Stimulated activated CD4-positive, alpha-beta T cell treated with anti-CD3 and anti-CD28 coated beads, Interleukin-4, amount 100 ng/mL, for 48 hours (primary cell): ENCODE measurements around the gene CCL15.
A peak's percentile ranks its signal among the peaks of the same experiment; 100 is the strongest.
"Not testable (repeated sequence)": the region's sequence is repeated elsewhere in the genome, so short reads cannot be mapped to it uniquely, and the experiment has no call there.

Experiments
- DNase-seq, 2 donors: peaks; one replicate each; pipeline ENCODE4 v3.0.0-alpha.2; 2020; ENCODE audit warnings: low read depth in 2 of 2

Gene CCL15, protein sequence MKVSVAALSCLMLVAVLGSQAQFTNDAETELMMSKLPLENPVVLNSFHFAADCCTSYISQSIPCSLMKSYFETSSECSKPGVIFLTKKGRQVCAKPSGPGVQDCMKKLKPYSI

DNA sequence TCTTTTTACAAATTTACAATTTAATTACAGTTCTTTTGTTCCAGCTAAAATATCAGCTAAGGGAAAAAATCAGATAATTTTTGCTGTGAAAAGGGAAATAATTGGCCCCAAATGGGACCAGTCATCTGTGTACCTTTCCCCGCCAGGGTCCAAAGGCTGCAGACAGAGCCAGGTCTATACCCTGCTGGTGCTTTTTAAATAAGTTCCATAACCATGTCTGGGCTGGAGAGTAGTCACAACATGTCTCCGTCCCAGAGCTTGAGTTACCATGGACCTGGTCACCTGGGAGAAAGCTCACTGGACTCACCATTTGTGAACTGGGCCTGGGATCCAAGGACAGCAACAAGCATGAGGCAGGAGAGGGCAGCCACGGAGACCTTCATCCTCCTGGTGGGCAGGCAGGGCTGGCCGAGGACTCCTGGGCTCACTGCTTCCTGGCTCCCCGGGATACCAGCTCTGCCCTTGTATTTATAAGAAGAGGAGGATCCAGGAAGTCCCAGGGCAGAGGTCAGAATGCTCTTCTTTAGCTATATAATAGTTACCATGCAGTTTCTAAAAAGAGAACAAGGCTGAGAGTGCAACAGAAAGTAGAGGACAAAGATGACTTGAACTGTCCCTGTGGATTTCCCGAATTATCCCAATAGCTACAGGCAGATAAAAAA lies at the start of gene CCL15:
CCL15 (minus strand) TSS at position 444 of the 662 bp plus-strand sequence; CDS start at position 383, 61 bp downstream.
- no peak for DNase-seq

DNA sequence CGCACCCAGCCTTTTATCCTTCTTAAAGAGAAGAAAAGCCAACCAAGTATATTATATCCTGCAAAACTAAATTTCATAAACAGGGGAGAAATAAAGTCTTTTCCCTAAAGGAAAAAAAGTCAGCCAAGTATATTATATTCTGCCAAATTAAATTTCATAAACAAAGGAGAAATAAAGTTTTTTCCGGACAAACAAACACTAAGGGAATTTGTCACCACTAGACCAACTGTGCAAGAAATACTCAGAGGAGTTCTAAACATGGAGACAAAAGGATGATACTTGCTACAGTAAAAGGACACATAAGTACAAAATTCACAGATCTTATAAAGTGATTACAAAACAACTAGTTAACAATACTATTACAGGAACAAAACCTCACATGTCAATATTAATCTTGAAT lies 48.3 kb upstream of the CCL15 start:
- no peak for DNase-seq

DNA sequence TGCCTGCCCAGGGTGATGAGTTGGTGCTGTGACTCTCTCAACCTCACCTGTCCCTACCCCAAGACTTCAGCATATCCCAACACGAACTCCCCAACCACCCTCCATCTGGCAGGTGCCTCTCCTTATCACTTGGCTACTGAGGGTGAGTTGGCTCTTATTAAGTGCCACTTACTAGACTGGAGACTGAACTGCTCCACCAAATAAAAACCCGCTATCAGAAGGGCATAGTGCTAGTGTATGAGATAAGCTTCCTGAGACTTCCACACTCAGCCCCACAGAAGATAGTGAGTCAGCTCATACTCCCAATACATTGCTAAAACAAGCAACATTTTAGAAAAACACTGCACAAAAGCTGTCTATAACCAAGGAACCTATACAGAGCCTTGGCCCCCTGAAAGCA lies 46.7 kb upstream of the CCL15 start:
- no peak for DNase-seq

DNA sequence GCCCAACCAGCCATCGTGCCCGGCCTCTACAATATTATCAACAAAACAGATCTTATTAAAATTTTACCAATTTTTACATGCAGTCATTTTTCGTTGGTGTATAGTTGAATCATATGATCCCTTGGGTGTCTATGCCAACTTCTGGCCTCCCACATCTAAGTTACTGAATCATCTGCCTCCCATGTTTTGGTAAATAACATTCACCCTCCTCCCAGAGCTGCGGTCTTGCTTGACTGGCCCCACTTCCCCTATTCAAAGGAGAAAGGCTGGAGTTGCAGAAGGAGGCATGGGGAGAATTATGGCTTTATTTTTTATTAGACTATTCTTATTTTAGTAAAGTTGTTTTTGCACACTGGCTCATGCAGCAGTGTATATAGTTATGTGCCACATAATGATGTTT lies 34.9 kb upstream of the CCL15 start:
- no peak for DNase-seq

DNA sequence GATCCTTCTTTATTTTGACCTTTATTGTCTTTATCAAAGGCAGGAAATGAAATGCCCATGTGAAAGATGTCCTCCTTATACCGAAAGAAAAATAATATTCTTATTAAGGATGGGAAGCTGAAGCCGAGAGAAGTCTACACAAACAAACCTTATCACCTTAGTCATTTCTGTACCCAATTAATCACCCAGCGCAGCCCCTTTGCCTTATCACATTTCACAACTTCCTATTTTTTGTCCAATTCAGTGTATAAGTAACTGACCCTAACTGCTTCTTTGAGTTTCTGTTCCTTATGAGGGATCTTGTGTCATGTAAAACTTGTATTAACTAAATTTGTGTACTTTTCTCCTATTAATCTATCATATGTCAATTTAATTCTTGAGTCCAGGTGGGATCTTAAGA lies 32.8 kb upstream of the CCL15 start:
- no peak for DNase-seq

DNA sequence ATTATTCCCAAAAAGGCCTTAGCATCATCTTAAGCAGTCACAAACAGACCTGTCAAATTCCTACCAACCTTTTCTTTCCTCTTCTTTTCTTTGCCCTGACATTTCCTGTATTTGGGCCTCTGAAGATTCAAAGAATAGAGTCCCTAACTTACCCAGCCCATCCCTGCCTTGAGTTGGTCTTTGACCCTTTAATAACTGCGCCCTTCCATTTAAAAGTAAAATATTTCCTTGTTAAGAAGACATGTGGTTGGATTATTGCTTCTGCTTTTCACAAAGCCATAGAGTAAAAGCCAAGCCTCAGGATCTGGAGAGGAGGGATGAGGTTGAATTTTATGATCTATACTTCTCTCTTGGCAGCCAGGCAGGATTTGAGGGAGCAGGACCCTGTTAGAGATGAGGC lies 29.6 kb upstream of the CCL15 start:
- no peak for DNase-seq

DNA sequence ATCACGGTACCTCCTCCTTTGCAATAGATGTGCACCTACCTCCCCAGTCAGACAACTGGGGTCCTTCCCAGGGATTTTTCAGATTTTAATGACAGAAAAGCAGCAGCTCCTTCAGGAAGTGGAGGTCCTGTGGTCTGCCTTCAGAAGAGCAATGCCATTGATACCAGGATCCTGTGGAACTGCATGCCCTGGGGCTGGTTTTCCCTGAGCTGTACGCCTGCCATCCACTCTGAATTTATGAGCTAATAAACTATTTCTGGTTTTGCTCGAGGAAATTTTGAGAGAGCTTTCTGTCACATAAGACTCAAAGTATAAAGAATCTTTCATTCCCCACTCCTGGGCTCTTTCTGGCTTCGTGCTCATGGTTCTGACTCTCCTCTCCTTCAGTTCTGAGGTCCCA lies 26.4 kb upstream of the CCL15 start:
- no peak for DNase-seq

DNA sequence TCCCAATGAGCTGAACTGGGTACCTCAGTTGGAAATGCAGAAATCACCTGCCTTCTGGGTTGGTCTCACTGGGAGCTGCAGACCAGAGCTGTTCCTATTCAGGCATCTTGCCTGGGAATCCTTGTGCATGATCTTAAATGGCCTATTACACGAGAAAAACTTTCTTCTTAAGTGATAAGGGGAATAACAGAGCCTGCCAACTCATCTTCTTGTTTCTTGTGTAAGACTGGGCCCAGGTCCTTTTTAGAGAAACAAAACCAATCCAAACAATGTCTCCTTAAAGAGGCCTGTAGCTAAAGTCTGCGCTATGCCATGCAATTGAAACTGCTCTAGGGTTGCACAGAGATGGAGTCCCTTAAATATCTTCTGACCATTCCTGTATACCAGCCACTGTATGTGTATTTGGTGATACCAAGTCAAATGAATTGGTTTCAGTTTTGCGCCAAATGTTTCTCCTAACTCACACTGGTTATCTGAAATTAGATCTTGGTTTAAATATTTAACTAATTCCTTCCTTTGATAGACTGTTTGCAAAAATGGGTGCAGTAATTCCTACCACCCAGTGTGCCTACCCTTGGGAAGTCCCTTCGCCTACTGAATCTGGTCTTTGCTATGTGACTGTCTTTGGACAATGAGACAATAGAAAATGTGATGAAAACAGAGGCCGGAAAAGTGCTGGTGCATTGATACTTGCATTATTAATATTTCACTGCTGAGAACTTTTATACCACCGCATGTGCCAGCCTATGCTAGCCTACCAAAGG lies 22.9 kb upstream of the CCL15 start:
- no peak for DNase-seq

DNA sequence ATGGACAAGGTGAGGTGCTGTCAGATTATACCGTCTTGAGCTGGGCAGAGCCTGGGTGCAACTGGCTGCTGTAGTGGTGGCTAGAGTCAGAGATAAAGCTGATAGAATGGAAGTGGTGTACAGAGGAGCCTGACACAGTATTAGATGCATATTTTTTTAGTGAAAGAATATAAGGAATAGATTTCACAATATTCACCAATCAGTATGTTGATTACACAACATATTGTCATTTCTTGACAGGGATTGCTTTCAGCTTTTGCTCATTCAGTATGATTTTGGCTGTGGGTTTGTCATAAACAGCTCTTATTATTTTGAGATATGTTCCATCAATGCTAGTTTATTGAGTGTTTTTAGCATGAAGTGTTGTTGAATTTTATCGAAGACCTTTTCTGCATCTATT lies 18.1 kb upstream of the CCL15 start:
- DNase-seq = no peak

DNA sequence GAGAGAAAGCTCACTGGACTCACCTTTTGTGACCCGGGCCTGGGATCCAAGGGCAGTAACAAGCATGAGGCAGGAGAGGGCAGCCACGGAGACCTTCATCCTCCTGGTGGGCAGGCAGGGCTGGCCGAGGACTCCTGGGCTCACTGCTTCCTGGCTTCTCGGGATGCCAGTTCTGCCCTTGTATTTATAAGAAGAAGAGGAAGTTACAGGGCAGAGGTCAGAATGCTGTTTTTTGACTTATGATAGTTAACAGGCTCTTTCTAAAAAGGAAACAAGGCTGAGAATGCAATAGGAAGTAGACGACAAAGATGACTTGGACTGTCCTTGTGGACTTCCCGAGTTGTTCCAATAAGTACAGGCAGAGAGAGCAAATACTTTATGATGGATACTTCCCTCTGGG lies 16.4 kb upstream of the CCL15 start, which contains the start of gene CCL23:
CCL23 (minus strand) TSS at position 174 of the 400 bp plus-strand sequence; CDS start at position 99, 75 bp downstream.
- DNase-seq = no peak

DNA sequence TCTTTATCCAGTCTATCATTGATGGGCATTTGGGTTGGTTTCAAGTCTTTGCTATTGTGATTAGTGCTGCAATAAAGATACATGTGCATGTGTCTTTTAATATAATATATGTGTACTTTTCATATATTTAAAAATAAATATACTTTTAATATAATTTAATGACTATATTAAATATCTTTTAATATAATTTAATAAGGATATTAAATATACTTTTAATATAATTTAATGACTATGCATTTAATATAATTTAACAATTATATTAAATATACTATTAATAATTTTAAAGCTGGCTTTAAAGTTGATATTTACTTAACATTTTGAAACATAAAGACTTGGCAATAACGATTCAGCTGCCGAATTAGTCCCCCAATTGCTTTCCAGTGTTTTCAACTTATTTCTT lies 15.2 kb upstream of the CCL15 start:
- no peak for DNase-seq

DNA sequence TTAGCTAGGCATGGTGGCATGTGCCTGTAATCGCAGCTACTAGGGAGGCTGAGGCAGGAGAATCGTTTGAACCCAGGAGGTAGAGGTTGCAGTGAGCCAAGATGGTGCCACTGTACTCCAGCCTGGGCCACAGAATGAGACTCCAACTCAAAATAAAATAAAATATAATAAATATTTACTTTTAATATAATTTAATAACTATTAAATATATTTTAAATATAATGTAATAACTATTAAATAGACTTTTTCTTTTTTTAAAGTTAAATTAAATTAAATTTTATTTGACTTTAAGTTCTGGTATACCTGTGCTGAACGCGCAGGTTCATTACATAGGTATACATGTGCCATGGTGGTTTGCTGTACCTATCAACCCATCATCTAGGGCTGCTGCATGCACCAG lies 14.5 kb upstream of the CCL15 start:
- not testable (repeated sequence) for DNase-seq

DNA sequence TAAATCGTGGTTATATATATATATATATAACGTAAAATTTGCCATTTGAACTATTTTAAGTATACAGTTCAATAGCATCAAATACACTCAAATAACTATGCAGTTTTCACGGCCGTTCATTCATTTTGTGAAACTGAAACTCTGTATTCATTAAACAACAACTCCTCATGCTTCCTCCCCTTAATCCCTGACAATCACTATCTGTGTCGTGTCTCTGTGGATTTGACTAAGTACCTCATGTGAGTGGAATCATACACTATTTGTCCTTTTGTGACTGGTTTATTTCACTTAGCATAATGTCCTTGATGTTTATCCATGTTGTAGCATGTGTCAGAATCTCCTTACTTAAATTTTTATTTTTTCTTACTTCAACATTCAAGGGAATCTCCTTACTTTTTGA lies 13.6 kb upstream of the CCL15 start:
- DNase-seq = no peak

DNA sequence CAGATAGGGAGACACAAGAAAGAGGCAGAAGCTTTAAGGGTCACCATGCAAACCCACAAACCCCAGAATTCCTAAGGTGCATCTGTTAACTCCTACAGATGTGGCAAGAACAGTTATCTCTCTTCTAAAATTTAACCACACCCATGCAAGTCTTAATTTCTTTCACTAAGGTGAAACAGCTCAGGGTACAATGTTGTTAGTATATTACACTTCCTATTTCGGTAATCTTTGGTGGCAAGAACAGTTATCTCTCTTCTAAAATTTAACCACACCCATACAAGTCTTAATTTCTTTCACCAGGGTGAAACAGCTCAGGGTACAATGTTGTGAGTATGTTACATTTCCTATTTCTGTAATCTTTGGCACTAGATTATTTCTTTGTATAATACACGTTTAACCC lies 9.8 kb upstream of the CCL15 start:
- DNase-seq = no peak

DNA sequence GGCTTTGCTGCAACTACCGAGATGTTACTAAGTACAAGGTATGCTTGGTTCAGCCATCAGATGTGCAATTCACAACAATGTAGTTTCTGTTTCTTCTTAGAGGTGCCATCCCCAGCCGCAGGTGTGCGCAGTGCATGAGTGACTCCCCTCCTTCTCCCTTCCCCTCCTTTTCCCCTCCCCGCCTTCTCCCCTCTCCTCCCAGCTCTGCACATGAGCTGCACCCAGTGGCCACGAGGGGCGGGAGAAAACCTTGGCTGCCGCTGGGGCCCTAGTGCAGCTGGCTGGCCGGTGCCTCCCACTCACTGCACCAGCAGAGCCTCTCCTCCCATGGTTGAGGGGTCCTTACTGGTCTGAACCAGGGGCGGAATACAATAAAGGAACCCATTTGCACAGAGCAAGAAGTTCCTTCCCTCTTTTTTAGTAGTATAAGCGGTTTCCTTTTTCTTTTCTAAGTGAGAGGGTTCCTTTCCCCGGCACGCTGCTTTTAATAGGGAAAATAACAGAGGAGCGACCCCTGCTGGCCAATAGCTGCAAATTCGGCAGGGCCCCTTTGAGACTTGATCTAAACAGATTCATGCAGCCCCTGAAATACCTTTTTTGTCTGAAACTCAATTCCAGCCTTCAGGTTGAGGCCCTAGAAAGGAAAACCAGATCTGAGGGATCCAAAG lies 7.8 kb upstream of the CCL15 start:
- peak in 1 of 2 donors; percentile 2 for DNase-seq

DNA sequence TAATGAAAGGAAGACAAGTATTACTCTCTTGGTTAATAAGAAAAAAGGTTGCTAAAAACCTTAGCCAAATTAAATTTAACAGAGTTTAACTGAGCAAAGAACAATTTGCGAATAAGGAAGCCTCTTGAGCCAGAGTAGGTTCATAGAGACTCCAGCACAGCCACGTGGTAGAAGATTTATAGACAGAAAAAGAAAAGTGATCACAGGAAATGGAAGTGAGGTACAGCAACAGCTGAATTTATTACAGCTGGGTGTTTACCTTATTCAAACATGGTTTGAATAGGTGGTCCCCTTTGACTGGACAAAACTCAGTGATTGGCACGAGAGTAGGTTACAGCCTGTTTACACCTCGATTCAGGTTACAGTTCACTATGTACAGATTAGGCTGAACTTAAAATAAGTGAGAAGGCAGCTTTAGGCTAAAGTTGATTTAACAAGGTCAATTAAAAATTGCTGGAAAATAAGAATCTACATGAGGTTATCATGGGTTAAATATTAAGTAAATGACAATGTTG lies 3.3 kb upstream of the CCL15 start:
- DNase-seq = no peak

DNA sequence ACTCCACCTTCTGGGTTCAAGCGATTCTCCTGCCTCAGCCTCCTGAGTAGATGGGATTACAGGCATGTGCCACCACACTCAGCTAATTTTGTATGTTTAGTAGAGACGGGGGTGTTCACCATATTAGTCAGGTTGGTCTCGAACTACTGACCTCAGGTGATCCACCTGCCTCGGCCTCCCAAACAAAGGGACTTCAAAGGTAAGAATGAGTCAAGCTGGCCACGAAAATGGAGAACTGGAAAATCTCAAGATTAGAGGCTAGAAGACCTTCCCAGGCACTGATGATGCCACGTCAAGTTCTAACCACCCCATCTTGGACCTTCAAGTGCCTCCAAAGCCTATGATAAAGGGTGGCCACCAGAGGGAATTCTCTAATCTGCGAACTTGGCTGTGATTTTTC lies 1.3 kb upstream of the CCL15 start:
- no peak for DNase-seq

DNA sequence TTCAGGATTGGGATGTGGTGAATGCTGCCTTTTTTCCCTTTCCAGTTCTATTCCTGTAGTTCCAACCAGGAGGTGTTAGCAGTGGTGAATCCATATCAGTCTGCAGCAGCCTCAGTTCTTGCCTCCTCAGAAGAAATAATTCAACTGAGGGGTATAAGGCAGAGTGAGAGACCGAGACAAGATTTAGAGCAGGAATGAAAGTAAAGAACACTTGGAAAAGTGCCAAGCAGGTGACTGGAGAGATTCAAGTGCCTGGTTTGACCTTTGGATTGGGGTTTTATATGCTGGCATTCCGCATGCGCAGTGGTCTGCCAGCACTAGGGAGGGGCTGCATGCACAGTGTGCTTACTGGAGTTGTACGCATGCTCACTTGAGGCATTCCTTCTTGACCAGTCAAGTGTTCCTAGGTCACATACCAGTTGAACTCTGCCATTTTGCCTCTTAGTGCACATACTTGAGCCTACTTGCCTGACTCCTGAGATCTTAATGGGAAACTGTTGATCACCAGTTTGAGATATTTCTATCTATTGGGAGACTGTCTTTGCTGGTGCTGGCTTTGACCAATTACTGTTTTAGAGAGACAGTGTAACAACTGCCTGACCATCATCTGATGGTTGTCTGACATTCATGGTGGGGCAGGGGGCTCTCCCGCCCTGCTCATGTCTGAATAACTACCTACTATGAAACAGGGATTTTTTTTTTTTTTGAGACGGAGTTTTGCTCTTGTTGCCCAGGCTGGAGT lies 680 bp upstream of the CCL15 start:
- no peak for DNase-seq

DNA sequence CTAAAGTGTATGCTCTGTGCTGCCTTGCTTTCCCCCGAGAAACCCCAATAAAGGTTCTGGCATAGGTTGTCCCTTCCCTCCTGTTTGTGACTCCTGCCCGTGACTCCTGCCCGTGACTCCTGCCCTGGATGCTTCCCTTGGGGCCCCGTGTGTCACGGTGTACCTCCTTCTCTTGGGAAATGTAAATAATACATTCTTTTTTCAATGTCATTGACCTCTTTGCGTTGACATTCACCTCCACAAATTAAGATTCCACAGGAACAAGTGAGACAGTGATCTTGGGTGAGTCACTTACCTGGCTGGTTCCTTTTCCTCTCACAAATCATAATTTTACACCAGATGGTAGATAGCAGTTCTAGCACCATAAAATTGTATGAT lies 632 bp downstream of the CCL15 start:
- DNase-seq = no peak

DNA sequence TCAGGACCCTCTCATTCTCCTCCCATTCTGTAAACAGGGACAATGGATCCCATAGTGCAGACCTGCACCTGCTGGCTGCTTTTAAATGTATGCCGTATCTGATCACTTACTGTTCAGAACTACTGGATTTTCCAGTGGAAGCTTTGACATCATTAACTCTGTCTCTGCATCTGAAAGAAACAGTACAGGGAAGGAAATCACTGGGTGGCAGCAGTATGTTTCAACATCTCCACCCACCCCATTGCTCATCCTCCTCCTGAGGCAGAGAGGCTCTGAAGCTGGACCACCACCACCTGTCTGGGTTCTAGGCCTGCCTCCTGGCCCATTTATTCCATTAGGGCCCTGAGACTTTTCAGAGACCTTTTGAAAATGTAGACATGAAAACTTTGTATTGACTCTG lies 2.6 kb downstream of the CCL15 start:
- no peak for DNase-seq

DNA sequence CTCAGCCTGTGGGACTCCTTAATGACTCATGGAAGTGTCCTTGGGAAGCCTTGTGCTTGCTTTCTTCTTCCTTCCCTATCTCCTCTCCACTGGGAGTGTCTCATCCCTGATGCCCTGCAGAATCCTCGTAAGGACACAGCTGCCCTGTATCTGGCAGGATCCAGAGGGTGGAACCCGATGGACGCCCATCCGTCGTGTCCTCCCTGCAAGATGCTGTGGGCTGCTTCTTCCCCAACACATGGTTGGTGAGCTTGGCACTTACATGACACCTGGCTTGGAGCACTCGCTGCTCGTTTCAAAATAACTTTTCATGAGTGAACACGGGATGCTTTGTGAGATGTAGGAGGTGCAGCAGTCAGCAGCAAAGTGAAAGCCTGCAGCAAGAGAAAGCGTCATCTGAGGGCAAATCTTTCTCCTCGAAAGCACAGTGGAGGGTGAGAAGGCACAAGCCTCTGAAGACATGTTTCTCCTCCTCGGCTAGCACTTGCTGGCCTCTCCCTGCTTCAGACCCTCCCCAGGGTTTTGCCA lies 3.3 kb downstream of the CCL15 start:
- DNase-seq = no peak

DNA sequence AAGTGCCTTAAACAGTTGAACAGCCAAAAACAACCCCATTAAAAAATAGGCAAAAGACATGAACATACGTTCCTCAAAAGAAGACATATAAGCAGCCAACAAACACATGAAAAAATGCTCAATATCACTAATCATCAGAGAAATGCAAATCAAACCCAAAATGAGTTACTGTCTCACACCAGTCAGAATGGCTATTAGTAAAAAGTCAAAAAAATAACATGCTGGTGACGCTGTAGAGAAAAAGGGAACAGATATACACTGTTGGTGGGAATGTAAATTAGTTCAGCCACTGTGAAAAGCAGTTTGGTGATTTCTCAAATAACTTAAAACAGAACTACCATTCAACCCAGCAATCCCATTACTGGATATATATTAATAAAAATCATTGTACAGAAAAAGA lies 6.0 kb downstream of the CCL15 start:
- DNase-seq = not testable (repeated sequence)
